Keratinocyte (primary cell): ENCODE measurements around the gene CPNE7.

Source experiments
- CTCF ChIP-seq, 3 experiments: IDR thresholded peaks in 1 of 3; conservative IDR thresholded peaks in 1 of 3; optimal IDR thresholded peaks in 1 of 3; 2 replicates in 2 of 3; 3 replicates in 1 of 3; pipeline versions ENCODE3 to v1.5.1; 2011; ENCODE audit warnings: low read length in 3 of 3, mild to moderate bottlenecking in 3 of 3, moderate library complexity in 2 of 3, control low read depth in 1 of 3, inconsistent platforms in 1 of 3; ENCODE audit not compliant: insufficient read depth in 2 of 3; ENCODE audit errors: extremely low read depth in 1 of 3
- EZH2 ChIP-seq: IDR thresholded peaks from one replicate; pipeline ENCODE4 v1.6.1; 2012; ENCODE audit warnings: inconsistent platforms, mild to moderate bottlenecking, low read length, moderate library complexity

GRCh38 chr16:89575247-89576152 lies at the start of gene CPNE7:
- no peak for TF ChIP-seq EZH2
- no peak for TF ChIP-seq CTCF (optimal IDR thresholded peaks at IDR 0.05 in 1 of 3, IDR thresholded peaks at IDR 0.05 in 1 of 3, conservative IDR thresholded peaks at IDR 0.05 in 1 of 3; ENCODE audit: extremely low read depth in 1 of 3, insufficient read depth in 2 of 3, low read length in 3 of 3)
